Heart left ventricle (tissue), 13 donors: ENCODE results near the gene RAVER2.
"Not testable (repeated sequence)": the region's sequence is repeated elsewhere in the genome, so short reads cannot be mapped to it uniquely, and the experiment has no call there.

Experiments used
- POLR2A ChIP-seq, 2 donors: fragments of 450-650 bp; IDR thresholded peaks; one replicate each; pipeline ENCODE4 v1.6.1; 2017; ENCODE audit warnings: antibody characterized with exemption in 2 of 2, mild to moderate bottlenecking in 2 of 2, moderate library complexity in 2 of 2
- TF ChIP-seq, protein P1 (sequence below), 12 donors: fragments of 200-600 bp; sonication (generic) in 4 of 12; IDR thresholded peaks; one replicate each; pipeline versions ENCODE4 v1.5.0 to v1.8.0; 2018 to 2022; ENCODE audit warnings: antibody characterized with exemption in 12 of 12, mild to moderate bottlenecking in 5 of 12
- donor health status: ischemic (EF 13 %, LVEDD 7.1; RV severe dilation, severe dysfunction).
- donor health status: DM: no; HTN: yes; CAD: no.
- donor health status: DM: no; HTN: no; CAD: no.
- donor health status: ischemic (EF 25% LVEDD 6.9; RV normal size, moderate dysfunction).
- donor health status: ischemic (EF 25% LVEDD 5.7; RV mildly dilated, moderate dysfunction).
- donor health status: ischemic (EF 35%, LVEDD 5.7; RV mildly dilated, moderate dysfunction).
- donor health status: nonischemic (EF 11% LVEDD 7.7; RV severe dilation, severe dysfunction).
- donor health status: DM: yes; HTN: yes; CAD: no.
- donor health status: PGD.
- donor health status: ischemic (EF 29% LVEDD 5.4; RV normal size, mild dysfunction).
- donor health status: nonischemic (EF 23%, LVEDD 6.1; RV moderate dilation, normal function).

DNA sequence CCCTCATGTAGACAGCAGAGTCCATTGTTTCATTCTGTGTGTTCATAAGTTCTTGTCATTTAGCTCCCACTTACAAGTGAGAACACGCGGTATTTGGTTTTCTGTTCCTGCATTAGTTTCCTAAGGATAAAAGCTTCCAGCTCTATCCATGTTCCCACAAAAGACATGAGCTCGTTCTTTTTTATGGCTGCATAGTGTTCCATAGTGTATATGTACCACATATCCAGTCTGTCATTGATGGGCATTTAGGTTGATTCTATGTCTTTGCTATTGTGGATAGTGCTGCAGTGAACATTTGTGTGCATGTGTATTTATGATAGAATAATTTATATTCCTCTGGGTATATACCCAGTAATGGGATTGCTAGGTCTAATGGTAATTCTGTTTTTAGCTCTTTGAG is 75.7 kb downstream of the RAVER2 start:
- TF ChIP-seq, protein P1, sequence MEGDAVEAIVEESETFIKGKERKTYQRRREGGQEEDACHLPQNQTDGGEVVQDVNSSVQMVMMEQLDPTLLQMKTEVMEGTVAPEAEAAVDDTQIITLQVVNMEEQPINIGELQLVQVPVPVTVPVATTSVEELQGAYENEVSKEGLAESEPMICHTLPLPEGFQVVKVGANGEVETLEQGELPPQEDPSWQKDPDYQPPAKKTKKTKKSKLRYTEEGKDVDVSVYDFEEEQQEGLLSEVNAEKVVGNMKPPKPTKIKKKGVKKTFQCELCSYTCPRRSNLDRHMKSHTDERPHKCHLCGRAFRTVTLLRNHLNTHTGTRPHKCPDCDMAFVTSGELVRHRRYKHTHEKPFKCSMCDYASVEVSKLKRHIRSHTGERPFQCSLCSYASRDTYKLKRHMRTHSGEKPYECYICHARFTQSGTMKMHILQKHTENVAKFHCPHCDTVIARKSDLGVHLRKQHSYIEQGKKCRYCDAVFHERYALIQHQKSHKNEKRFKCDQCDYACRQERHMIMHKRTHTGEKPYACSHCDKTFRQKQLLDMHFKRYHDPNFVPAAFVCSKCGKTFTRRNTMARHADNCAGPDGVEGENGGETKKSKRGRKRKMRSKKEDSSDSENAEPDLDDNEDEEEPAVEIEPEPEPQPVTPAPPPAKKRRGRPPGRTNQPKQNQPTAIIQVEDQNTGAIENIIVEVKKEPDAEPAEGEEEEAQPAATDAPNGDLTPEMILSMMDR (IDR thresholded peaks at IDR 0.05): not testable (repeated sequence)
- TF ChIP-seq POLR2A (IDR thresholded peaks at IDR 0.05): not testable (repeated sequence)
